NCI-H524 (cell line): ENCODE measurements around the gene CCDC34.
A peak's percentile ranks its signal among the peaks of the same experiment; 100 is the strongest.

Experiments used
- DNase-seq, 2 experiments: peaks; one replicate each; lab custom pipeline; 2025; lab: John Stamatoyannopoulos, UW

CCDC34 gene

GRCh38 chr11:27362749-27363575 lies at the start of gene CCDC34:
TSS of gene CCDC34 (minus strand) at chr11:27363215. CDS start at chr11:27363194, 21 bp downstream.
- peak; percentile 70 to 94 for DNase-seq

GRCh38 chr11:27412192-27412691 lies 49.2 kb upstream of the CCDC34 start:
- DNase-seq: no peak

- DNase-seq: no peak
These were observed 48.3 kb upstream of the CCDC34 start for GRCh38 chr11:27411328-27411727.

GRCh38 chr11:27410272-27410671 lies 47.3 kb upstream of the CCDC34 start:
- DNase-seq: no peak

GRCh38 chr11:27409742-27410141 lies 46.7 kb upstream of the CCDC34 start:
- no peak for DNase-seq

- no peak for DNase-seq
These were observed 46.0 kb upstream of the CCDC34 start for GRCh38 chr11:27409049-27409448.

GRCh38 chr11:27408246-27408800 lies 45.3 kb upstream of the CCDC34 start:
- DNase-seq: no peak

- DNase-seq: no peak
These were observed 43.7 kb upstream of the CCDC34 start for GRCh38 chr11:27406498-27407354.

GRCh38 chr11:27405134-27405533 lies 42.1 kb upstream of the CCDC34 start:
- DNase-seq: no peak

- DNase-seq: no peak
These were observed 41.4 kb upstream of the CCDC34 start for GRCh38 chr11:27404427-27404826.

GRCh38 chr11:27403195-27403594 lies 40.2 kb upstream of the CCDC34 start:
- DNase-seq: no peak

- DNase-seq: no peak
These were observed 39.4 kb upstream of the CCDC34 start for GRCh38 chr11:27402450-27402849.

- DNase-seq: no peak
These were observed 38.9 kb upstream of the CCDC34 start for GRCh38 chr11:27401833-27402316.

GRCh38 chr11:27401280-27401832 lies 38.3 kb upstream of the CCDC34 start:
- no peak for DNase-seq

GRCh38 chr11:27398400-27398770 lies 35.4 kb upstream of the CCDC34 start:
- DNase-seq: peak; percentile 70 to 84

GRCh38 chr11:27397624-27398399 lies 34.8 kb upstream of the CCDC34 start:
- peak; percentile 64 to 78 for DNase-seq

- DNase-seq: no peak
These were observed 33.3 kb upstream of the CCDC34 start for GRCh38 chr11:27396259-27396839.

- DNase-seq: no peak
These were observed 32.7 kb upstream of the CCDC34 start for GRCh38 chr11:27395556-27396258.

GRCh38 chr11:27394781-27395228 lies 31.8 kb upstream of the CCDC34 start:
- DNase-seq: no peak
